Vagina (tissue), 2 donors: ENCODE results near the gene MAD1L1. TPM values are rescaled to one million over a fixed set of nuclear protein-coding genes. Genes with fewer than 3 reads are reported as not detected.

ENCODE experiments used
- DNase-seq, 2 donors: peaks; one replicate each; pipeline ENCODE4 v3.0.0-alpha.2; 2017; ENCODE audit errors: extremely low spot score in 2 of 2
- H3K27ac ChIP-seq: fragments of 200-600 bp; sonication (generic); one replicate; pipeline ENCODE4 v1.5.1; 2019
- H3K27me3 ChIP-seq: fragments of 200-600 bp; sonication (generic); one replicate; pipeline ENCODE4 v1.5.1; 2019
- H3K36me3 ChIP-seq, 2 donors: fragments of 200-600 bp; sonication (generic); one replicate each; pipeline ENCODE4 v1.5.1; 2017 to 2019
- H3K4me1 ChIP-seq: fragments of 200-600 bp; sonication (generic); one replicate; pipeline ENCODE4 v1.5.1; 2019
- H3K4me3 ChIP-seq, 2 donors: fragments of 200-600 bp; sonication (generic); 1 replicate in 1 of 2; 2 replicates in 1 of 2; pipeline ENCODE4 v1.5.1; 2016 to 2019
- H3K9me3 ChIP-seq: fragments of 200-600 bp; sonication (generic); one replicate; pipeline ENCODE4 v1.5.1; 2019
- CTCF ChIP-seq, 3 experiments: fragments of 450-650 bp in 2 of 3; fragments of 200-600 bp in 1 of 3; sonication (generic) in 1 of 3; IDR thresholded peaks; one replicate each; pipeline ENCODE4 v1.5.1; 2017 to 2019; ENCODE audit warnings: antibody characterized with exemption in 3 of 3, mild to moderate bottlenecking in 2 of 3, moderate library complexity in 2 of 3
- POLR2A ChIP-seq, 2 donors: fragments of 450-650 bp; IDR thresholded peaks; one replicate each; pipeline ENCODE4 v1.6.1; 2017; ENCODE audit warnings: antibody characterized with exemption in 2 of 2, mild to moderate bottlenecking in 2 of 2, moderate library complexity in 2 of 2
- POLR2AphosphoS5 ChIP-seq, 2 donors: sonication (generic); formaldehyde crosslinking; IDR thresholded peaks; one replicate each; pipeline ENCODE4 v1.9.0; 2017; ENCODE audit warnings: antibody characterized with exemption in 2 of 2, mild to moderate bottlenecking in 2 of 2, low read depth in 1 of 2; ENCODE audit not compliant: insufficient read depth in 1 of 2
- intact Hi-C: fragments of 100-400 bp; cut with DNase I; formaldehyde crosslinking; loops from one replicate; pipeline ENCODE4 v1.15.1; 2023
- total RNA-seq: library from RNA; depleted of rRNA; stranded (reverse); fragments of >200 nt; gene quantifications from one replicate; pipeline ENCODE4 v1.2.3, GENCODE V29; 2016

MAD1L1 gene
- total RNA-seq, 1 donor from 2014 or later = 62.4 TPM

DNA sequence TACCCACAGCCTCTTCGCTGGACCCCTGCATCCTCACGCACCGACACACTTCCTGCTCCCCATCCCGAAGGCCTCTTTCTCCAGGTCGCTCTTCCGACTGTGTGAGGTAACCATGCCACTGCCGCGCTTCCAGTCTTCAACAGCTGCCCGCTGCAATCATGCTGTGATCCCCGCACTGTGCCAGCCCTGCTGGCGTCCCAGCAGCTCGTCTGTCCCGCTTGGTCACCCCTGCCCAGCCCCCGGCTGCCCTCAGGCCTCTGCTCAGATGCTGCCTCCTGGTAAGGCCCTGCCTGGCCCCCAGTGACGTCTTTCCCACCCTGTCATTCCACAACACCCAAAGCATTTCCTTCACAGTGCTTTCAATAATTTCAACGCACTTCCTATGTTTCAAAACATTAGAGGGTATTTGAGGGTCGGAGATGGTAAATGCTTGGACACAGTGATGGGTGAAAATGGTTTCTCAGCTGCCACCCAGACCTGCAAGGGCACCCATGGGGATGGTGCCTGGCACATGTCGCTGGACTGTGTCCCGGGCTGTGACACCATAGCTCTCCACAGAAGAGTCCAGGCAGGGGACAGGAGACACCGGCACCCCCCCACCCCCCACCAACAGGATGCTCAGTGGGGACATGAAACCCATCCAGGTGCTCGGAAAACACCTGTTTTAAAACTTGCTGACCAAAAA is 125.2 kb downstream of the MAD1L1 start:
- Histone ChIP-seq H3K27me3 (no peaks in the 10 kb centered on the region), H3K4me3 (no peak overlapping the region), H3K27ac (no peak overlapping the region), H3K4me1 (peaks cover 34% of the 10 kb centered on the region), H3K9me3 (no peaks in the 10 kb centered on the region), H3K36me3 (no peaks in the 10 kb centered on the region)
- intact Hi-C loops = no loop called here
- TF ChIP-seq POLR2AphosphoS5 (IDR thresholded peaks at IDR 0.05; ENCODE audit: insufficient read depth in 1 of 2, low read depth in 1 of 2) = no peak
- no peak for TF ChIP-seq POLR2A (IDR thresholded peaks at IDR 0.05)
- TF ChIP-seq CTCF (IDR thresholded peaks at IDR 0.05) = no peak
- no peak for DNase-seq

GRCh38 chr7:2106924-2107323 is 125.8 kb downstream of the MAD1L1 start:
- no peak for DNase-seq
- Histone ChIP-seq H3K9me3 (no peaks in the 10 kb centered on the region), H3K27me3 (no peaks in the 10 kb centered on the region), H3K4me1 (peaks cover 34% of the 10 kb centered on the region), H3K36me3 (no peaks in the 10 kb centered on the region), H3K4me3 (no peak overlapping the region), H3K27ac (no peak overlapping the region)
- TF ChIP-seq CTCF (IDR thresholded peaks at IDR 0.05) = no peak
- no peak for TF ChIP-seq POLR2A (IDR thresholded peaks at IDR 0.05)
- TF ChIP-seq POLR2AphosphoS5 (IDR thresholded peaks at IDR 0.05; ENCODE audit: insufficient read depth in 1 of 2, low read depth in 1 of 2) = no peak
- intact Hi-C loops = no loop called here

GRCh38 chr7:2106440-2106839 is 126.3 kb downstream of the MAD1L1 start:
- Histone ChIP-seq H3K4me3 (no peak overlapping the region), H3K27ac (no peak overlapping the region), H3K9me3 (no peaks in the 10 kb centered on the region), H3K36me3 (no peaks in the 10 kb centered on the region), H3K27me3 (no peaks in the 10 kb centered on the region), H3K4me1 (peaks cover 34% of the 10 kb centered on the region)
- intact Hi-C loops = no loop called here
- no peak for DNase-seq
- TF ChIP-seq CTCF (IDR thresholded peaks at IDR 0.05) (no peak), POLR2AphosphoS5 (IDR thresholded peaks at IDR 0.05; ENCODE audit: insufficient read depth in 1 of 2, low read depth in 1 of 2) (no peak), POLR2A (IDR thresholded peaks at IDR 0.05) (no peak)

GRCh38 chr7:2105917-2106316 is 126.8 kb downstream of the MAD1L1 start:
- no peak overlapping the region for H3K4me3 ChIP-seq
- no peaks in the 10 kb centered on the region for H3K27me3 ChIP-seq
- intact Hi-C loops = no loop called here
- no peaks in the 10 kb centered on the region for H3K9me3 ChIP-seq
- TF ChIP-seq CTCF (IDR thresholded peaks at IDR 0.05) = no peak
- TF ChIP-seq POLR2AphosphoS5 (IDR thresholded peaks at IDR 0.05; ENCODE audit: insufficient read depth in 1 of 2, low read depth in 1 of 2) = no peak
- TF ChIP-seq POLR2A (IDR thresholded peaks at IDR 0.05) = no peak
- no peaks in the 10 kb centered on the region for H3K36me3 ChIP-seq
- peaks cover 34% of the 10 kb centered on the region for H3K4me1 ChIP-seq
- no peak overlapping the region for H3K27ac ChIP-seq
- no peak for DNase-seq

GRCh38 chr7:2105280-2105679 is 127.5 kb downstream of the MAD1L1 start:
- no peak for DNase-seq
- intact Hi-C loops = no loop called here
- H3K4me1 ChIP-seq = peaks cover 34% of the 10 kb centered on the region
- peak overlapping the region; percentile 74 for H3K27ac ChIP-seq
- H3K27me3 ChIP-seq = no peaks in the 10 kb centered on the region
- no peak overlapping the region for H3K4me3 ChIP-seq
- H3K36me3 ChIP-seq = no peaks in the 10 kb centered on the region
- H3K9me3 ChIP-seq = no peaks in the 10 kb centered on the region
- no peak for TF ChIP-seq POLR2A (IDR thresholded peaks at IDR 0.05)
- no peak for TF ChIP-seq CTCF (IDR thresholded peaks at IDR 0.05)
- TF ChIP-seq POLR2AphosphoS5 (IDR thresholded peaks at IDR 0.05; ENCODE audit: insufficient read depth in 1 of 2, low read depth in 1 of 2) = no peak
